ENCODE measurements around the gene CCDC141.

The CCDC141 gene

DNA sequence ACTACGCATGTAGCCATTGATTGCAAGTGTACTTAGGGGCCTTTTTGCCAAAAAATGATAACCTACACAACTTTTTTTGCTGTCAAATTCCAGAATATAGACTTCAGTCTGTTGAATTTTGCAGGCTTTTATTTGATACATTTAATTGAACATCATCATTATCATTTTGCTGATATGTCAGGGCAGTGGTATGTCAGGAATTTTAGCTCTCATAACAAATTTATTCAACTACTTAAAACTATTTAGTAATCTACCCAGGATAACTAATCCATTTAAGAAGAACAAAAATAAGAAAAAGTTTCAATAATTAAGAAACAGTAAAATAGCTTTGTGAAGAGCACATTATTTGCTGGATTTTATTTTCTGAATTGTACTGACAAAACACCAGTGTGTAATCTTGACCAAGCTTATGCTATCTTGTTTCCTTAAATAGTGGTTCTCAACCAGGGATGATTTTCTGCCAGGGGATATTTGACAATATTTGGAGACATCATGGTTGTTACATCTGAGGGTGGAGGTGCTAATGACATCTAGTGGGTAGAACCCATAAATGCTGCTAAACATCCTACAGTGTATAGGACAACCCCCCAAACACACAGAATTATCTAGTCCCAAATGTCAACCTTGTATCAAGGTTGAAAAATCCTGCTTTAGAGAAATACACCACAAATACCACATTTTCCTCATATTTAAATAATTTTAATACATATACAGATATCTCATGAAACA lies 230.6 kb downstream of the CCDC141 start:
- DNase-seq, result no peak

DNA sequence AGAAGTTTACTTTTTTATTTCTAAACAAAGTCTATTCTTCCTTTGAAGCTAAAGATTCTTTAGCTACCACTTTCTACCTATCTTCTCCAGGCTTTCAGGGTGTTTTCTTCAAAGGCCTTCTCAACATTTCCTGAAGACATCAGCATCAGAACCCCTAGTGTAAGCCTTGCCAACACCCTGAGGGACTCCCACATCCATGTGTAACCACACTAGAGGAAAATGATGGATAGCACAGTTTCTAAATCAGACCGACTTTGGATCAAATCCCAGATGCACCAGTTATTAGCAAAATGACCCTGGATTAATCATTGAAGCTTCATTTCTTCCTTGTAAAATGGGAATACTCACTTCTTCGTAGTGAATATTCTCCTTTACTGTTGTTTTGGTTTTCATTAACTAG lies 238.0 kb downstream of the CCDC141 start:
- no peak for DNase-seq

DNA sequence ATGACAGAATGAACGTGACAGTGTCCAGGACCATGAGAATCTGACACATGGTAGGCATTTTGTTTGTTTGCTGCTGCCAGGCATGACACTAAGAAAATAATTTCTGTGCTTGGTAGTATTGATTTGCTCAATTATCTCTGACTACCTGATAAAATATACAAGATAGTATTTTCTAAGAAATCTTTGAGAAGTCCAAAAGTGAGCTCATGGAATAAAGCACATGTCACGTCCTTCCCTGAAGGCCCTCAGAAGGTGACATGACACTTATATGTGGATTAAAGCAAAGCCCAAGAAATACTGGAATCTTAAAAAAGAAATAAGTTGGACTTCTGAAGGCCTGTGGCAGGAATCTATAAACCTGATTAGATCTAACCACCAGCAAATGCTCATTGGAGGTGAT lies 238.9 kb downstream of the CCDC141 start:
- no peak for DNase-seq

- DNase-seq, result no peak
Measured at GRCh38 chr2:178810422-178810821, 239.5 kb downstream of the CCDC141 start.

- no peak for DNase-seq
Measured at GRCh38 chr2:178807227-178808008, 242.5 kb downstream of the CCDC141 start, which contains the start of gene TTN. TSS of gene TTN (minus strand) at chr2:178807423. CDS start at chr2:178804642, 2,781 bp downstream.

DNA sequence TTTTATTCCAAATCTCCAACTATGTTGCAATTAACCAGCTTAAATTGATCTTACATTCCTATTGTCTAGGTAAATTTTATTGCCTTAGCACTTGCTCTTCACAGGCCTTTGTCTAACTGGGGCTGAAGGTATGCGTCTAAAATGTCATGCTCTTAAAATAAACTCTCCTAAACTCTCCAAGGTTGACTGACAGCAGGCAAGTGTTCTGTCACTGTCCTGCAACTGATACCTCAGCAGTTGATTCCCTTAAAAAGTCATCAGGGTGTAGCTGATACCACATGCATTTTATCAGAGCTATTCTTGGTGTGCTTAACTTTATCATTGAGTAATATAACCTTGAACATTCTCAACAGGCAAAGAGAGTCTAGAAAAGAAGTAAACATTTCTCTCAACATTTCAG lies 243.4 kb downstream of the CCDC141 start:
- no peak for DNase-seq

DNA sequence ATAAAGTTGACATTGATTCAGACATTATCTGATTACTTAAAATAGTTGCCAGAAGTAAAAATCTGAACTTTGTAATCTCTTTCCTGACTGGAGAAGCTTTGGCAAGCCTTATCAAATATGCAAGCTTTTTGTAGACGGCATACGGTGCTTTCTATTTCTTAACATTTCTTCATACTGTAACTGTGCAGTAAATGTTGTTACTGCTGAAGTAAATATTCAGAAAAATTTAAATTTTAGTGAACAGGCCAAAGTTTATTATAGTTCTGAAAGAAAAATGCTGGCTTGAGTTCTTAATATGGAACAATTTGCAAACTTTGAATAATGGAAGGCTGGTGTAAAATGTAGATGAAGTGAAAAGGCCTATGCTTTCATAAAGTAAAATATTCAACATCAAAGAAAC lies 244.5 kb downstream of the CCDC141 start:
- no peak for DNase-seq

DNA sequence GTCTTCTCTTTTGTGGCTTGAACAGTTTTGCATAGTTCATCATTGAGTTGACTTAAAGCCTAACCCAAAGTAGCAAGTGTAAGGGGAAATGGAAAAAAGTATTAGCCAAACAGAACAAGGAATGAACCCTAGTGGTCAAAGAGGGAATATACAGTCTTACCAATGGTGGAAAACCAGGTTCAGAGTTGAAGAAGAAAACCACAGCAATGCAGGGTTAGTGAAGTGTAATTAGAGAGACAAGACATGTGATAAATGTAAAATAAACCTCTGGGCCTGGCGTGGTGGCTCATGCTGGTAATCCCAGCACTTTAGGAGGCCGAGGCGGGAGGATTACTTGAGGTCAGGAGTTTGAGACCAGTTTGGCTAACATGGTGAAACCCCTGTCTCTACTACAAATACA lies 245.1 kb downstream of the CCDC141 start:
- DNase-seq, result no peak

DNA sequence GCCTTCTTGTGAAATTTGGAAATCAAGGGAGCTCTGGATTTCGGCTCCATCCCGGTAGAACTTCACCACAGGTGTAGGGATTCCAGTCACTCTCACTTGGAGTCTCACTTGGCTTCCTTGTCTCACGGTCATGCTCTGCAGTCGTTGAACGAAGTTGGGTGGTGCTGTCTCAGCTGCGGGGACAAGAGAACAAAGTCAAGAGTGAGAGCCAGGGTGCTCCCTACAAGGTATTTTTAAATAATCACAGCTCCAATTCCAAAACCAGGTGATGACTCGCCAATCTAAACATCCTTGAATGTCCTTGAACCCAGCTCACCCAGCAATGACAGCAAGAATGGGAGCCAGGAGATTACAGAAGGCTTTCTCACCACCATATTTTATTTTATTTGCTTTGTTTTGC lies 249.4 kb downstream of the CCDC141 start:
- no peak for DNase-seq

GRCh38 chr2:178799305-178799704 lies 250.6 kb downstream of the CCDC141 start:
- no peak for DNase-seq

DNA sequence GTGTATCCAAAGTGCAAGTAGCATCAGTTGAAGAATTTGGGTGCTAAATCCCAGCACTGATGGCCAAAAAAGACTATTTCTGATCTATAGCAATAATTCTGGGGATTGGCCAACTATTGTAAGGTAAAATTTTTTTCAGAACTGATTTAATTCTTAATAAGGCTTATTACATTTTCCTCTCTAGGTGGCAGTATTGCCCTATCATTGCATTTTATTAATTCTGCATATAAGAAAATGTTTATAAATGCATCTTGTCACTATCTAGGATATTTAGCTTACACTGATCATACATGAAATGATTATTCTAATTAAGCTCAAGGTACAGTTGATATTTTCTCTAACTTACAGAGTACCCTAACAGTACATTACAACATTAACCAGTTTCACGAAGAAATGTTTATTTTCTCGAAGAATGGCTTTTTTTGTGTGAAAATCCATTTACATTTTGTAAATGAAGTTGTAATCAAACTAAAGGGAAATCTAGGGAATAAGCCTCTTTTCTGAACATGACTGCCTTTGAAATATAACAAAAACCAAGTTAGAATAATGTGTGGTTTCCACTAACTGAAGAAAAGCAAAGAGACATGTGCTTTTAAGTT lies 253.8 kb downstream of the CCDC141 start:
- DNase-seq, result peak; percentile 10

DNA sequence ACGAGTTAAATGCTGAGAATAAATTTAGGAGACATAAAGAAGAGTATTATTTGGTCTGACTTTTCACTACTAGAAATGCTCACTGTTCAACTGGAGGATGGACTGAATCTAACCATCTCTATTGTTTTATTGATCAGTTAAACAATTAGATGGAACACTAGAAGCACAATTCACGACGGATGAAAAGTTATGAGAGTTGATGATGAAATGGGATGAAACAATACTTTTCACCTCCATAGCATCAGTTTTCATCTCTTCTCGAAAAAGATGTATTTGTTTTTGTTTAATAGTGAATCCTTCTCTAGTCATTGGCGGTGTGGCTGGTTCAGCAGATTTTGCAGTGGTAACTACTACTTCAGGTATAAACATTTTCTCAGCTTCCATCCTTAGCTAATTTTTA lies 262.0 kb downstream of the CCDC141 start:
- DNase-seq, result no peak

DNA sequence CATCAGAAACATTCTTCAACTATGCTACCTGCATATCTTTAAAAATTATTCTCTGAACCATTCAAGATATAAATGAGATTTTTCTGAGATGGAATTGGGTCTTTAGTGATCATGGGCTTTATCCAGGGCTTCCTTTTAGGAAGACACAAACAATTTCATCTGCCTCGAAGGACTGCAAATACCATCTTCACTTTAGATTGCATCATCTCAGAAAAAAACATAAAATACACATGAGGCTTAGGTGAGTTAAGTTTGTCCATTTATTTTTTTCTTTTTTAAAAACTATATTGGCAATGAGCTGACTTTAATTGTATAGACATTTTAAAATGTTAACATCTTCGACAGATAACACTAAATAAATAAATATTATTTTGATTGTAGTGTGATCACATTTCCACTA lies 262.8 kb downstream of the CCDC141 start:
- DNase-seq, result no peak

DNA sequence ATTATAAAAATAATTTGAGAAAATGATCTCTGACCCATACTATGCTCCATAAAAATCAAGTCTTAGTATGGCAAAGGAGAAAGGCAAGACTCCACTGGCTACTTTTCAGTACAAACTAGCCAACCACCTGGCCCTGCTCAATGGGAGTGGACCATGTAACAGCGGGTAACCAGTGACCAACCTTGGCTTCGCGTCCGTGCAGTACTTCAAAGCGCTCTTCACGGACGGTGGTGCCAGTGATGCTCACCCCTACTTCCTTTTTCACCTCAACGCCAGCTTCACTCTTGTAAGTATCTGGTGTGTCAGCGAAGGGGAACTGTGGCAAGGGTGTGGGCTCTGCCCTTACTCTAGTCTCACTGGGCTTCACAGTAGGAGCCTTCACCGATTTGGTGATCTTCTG lies 266.0 kb downstream of the CCDC141 start:
- no peak for DNase-seq

DNA sequence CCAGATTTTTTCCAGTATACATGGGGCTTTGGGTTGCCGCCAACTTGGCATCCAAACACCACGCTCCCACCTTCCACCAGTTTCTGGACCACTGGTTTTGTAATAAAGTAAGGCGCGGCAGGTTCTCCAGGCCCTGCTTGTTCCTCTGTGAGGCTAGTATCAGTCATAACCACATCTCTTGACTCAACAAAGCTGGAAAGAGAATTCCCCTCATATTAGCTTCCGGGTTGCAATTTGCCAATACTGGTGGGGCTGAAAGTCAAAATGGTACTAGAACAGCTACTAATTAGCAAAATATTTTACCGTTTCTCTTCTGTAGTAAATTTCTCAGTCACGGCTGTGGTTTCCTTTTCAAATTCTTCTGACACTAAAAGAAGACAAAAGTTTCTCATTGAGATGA lies 267.7 kb downstream of the CCDC141 start:
- DNase-seq, result no peak
